ENCODE results near the gene STEEP1.
"Not testable (repeated sequence)": the region's sequence is repeated elsewhere in the genome, so short reads cannot be mapped to it uniquely, and the experiment has no call there.

The STEEP1 gene

DNA sequence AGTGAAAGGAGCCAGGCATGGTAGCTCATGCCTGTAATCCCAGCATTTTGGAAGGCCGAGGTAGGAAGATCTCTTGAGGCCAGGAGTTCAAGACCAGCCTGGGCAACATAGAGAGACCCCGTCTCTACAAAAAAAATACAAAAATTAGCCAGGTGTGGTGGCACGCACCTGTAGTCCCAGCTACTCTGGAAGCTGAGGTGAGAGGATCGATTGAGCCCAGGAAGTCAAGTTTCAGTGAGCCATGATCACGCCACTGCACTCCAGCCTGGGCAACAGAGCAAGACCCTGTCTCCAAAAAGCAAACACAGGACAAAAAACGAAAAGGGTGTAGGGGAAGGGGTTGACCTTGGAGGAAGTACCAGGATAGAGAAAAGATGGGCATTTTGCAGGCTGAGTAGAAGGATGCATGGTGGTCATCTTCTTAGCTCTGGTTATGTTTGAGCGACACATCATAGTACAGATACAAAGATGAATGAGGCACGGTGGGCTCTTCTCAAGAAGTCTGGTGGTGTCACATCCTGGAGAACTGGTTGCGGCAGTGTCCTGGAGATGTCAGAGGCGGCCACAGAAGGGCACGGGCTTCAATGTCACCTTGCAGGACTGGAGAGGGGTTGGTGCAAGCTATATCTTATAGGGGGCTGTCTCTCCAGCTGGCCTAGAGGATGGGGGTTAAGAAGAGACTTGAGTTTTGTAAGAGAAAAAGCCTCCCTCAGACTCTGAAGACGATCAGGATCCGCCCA is 65.0 kb downstream of the STEEP1 start:
- H3K36me3 Mint-ChIP-seq (ENCODE audit: low read depth), result peaks cover 5% of the 10 kb centered on the region
- H3K27ac Mint-ChIP-seq, result no peak overlapping the region
- H3K4me3 Mint-ChIP-seq, result no peak overlapping the region
- H3K27me3 Mint-ChIP-seq (ENCODE audit: low read depth, poor library complexity), result peaks cover 10% of the 10 kb centered on the region
- H3K4me1 Mint-ChIP-seq, result peaks cover 4% of the 10 kb centered on the region
- no peak for DNase-seq
- TF ChIP-seq CTCF (IDR thresholded peaks at IDR 0.05), result no peak
- H3K9me3 Mint-ChIP-seq, result peaks cover 61% of the 10 kb centered on the region

GRCh38 chrX:119497185-119497584 is 68.0 kb downstream of the STEEP1 start:
- Mint-ChIP-seq H3K9me3 (peaks cover 60% of the 10 kb centered on the region), H3K27me3 (ENCODE audit: low read depth, poor library complexity) (peaks cover 5% of the 10 kb centered on the region), H3K27ac (no peak overlapping the region), H3K4me3 (no peak overlapping the region), H3K4me1 (peaks cover 12% of the 10 kb centered on the region), H3K36me3 (ENCODE audit: low read depth) (peaks cover 5% of the 10 kb centered on the region)
- TF ChIP-seq CTCF (IDR thresholded peaks at IDR 0.05), result no peak
- DNase-seq, result no peak

GRCh38 chrX:119495734-119496726 is 69.2 kb downstream of the STEEP1 start:
- Mint-ChIP-seq H3K4me3 (no peak overlapping the region), H3K27me3 (ENCODE audit: low read depth, poor library complexity) (peaks cover 9% of the 10 kb centered on the region), H3K36me3 (ENCODE audit: low read depth) (peaks cover 5% of the 10 kb centered on the region), H3K27ac (no peak overlapping the region), H3K4me1 (peaks cover 12% of the 10 kb centered on the region), H3K9me3 (peaks cover 58% of the 10 kb centered on the region)
- DNase-seq, result no peak
- TF ChIP-seq CTCF (IDR thresholded peaks at IDR 0.05), result no peak

DNA sequence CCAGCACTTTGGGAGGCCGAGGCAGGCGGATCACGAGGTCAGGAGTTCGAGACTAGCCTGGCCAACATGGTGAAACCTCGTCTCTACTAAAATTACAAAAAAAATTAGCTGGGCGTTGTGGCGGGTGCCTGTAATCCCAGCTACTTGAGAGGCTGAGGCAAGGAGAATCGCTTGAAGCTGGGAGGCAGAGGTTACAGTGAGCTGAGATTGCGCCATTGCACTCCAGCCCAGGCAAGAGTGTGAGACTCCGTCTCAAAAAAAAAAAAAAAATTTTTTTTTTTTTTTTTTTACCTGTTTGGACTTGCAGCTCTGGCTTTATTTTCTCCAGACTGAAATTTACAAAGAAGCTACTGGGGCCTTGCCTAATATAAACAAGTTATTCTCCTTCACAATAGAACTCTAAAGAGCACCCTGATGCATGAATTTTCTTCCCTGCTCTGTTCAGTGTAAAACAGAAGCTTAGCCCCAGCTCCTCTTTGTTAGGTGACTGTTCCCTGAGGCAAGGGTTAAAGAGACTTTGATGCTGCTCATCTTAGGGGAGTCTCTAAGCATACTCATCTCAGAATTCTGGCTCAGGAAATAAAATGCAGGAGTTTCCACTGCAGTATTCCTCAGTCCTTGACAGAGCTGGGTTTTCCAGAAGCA is 71.2 kb downstream of the STEEP1 start:
- not testable (repeated sequence) for H3K4me3 Mint-ChIP-seq; DNase-seq; H3K27me3 Mint-ChIP-seq (ENCODE audit: low read depth, poor library complexity); H3K27ac Mint-ChIP-seq; H3K36me3 Mint-ChIP-seq (ENCODE audit: low read depth)
- Mint-ChIP-seq H3K4me1 (peaks cover 12% of the 10 kb centered on the region), H3K9me3 (peaks cover 53% of the 10 kb centered on the region)

DNA sequence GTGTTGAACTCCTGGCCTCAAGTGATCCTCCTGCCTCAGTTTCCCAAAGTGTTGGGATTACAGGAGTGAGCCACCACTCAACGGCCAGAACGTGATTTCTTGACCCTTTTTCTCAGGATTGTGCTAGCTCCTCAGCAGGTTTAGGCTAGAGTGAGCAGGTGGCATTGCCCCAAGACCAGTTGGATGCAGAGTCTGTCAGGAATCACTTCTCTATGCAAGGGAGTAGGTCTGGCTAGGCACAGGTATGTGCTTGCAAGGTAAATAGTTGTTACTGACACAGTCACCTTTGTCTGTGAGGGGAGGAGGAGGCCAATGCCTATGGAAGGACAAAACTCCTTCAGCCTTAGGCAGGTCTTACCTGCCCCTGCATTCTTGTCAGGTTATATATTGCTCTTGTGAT is 72.7 kb downstream of the STEEP1 start:
- Mint-ChIP-seq H3K4me3 (no peak overlapping the region), H3K27ac (no peak overlapping the region), H3K36me3 (ENCODE audit: low read depth) (no peaks in the 10 kb centered on the region), H3K27me3 (ENCODE audit: low read depth, poor library complexity) (peaks cover 7% of the 10 kb centered on the region), H3K4me1 (peaks cover 12% of the 10 kb centered on the region), H3K9me3 (peaks cover 56% of the 10 kb centered on the region)
- DNase-seq, result no peak
- no peak for TF ChIP-seq CTCF (IDR thresholded peaks at IDR 0.05)

Data from nephron progenitor cell (in vitro differentiated cells).